ENCODE results near the gene TRNAU1AP. TPM values are rescaled to one million over a fixed set of nuclear protein-coding genes. Genes with fewer than 3 reads are reported as not detected.

Gene TRNAU1AP
- total and polyA plus RNA-seq, 2 of the 13 experiments (the other 11 are each of a cell fraction or from before 2014, with no cell fraction given): 29.0 to 42.9 TPM

DNA sequence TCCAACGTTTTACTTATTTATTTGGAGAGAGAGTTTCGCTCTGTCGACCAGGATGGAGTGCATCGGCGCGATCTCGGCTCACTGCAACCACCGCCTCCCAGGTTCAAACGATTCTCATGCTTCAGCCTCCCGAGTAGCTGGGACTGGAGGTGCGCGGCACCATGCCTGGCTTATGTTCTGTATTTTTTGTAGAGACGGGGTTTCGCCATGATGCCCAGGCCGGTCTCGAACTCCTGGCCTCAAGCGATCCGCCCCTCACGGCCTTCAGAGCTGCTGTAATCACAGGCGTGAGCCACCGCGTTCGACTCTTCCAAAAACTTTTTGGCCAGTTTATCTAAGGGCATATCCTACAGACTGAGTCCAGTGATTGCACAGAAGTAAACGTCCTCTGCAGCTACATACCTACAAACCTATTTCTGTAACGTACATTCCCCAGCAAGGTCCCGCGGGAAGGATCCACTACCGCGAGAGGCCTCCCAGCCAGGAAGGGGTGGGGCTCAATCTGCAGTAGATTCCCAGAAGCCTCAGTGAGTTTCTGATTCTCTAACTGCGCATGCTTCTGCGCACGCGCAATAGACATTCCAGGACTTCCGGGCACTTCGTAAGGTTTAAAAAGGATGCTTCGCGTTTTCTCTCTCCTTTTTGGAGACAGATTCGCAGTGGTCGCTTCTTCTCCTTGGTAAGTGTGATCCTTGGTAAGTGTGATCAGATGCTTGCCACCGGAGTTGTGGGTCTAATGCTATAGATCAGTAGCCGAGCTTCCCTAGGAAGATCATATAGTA, 47.3 kb upstream of the TRNAU1AP start, which contains the start of gene RCC1 (continued):
- TF ChIP-seq ARID5B (CRISPR knock-in tag; IDR thresholded peaks at IDR 0.05): peak; percentile 52; the same call in 1 of the 2 replicates
- TF ChIP-seq ZBTB34 (CRISPR knock-in tag; IDR thresholded peaks at IDR 0.05): no peak
- no peak for TF ChIP-seq ZFP62 (CRISPR knock-in tag; IDR thresholded peaks at IDR 0.05)
- TF ChIP-seq ERF (CRISPR knock-in tag; IDR thresholded peaks at IDR 0.05): no peak; the same call in 1 of the 2 replicates
- peak; percentile 76 for TF ChIP-seq KDM2A (CRISPR knock-in tag; IDR thresholded peaks at IDR 0.05; ENCODE audit: borderline replicate concordance, low read depth)
- TF ChIP-seq ZNF597 (CRISPR knock-in tag; IDR thresholded peaks at IDR 0.05): no peak
- TF ChIP-seq, protein P1, sequence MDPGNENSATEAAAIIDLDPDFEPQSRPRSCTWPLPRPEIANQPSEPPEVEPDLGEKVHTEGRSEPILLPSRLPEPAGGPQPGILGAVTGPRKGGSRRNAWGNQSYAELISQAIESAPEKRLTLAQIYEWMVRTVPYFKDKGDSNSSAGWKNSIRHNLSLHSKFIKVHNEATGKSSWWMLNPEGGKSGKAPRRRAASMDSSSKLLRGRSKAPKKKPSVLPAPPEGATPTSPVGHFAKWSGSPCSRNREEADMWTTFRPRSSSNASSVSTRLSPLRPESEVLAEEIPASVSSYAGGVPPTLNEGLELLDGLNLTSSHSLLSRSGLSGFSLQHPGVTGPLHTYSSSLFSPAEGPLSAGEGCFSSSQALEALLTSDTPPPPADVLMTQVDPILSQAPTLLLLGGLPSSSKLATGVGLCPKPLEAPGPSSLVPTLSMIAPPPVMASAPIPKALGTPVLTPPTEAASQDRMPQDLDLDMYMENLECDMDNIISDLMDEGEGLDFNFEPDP (CRISPR knock-in tag; conservative IDR thresholded peaks at IDR 0.05): no peak
- TF ChIP-seq, protein P2, sequence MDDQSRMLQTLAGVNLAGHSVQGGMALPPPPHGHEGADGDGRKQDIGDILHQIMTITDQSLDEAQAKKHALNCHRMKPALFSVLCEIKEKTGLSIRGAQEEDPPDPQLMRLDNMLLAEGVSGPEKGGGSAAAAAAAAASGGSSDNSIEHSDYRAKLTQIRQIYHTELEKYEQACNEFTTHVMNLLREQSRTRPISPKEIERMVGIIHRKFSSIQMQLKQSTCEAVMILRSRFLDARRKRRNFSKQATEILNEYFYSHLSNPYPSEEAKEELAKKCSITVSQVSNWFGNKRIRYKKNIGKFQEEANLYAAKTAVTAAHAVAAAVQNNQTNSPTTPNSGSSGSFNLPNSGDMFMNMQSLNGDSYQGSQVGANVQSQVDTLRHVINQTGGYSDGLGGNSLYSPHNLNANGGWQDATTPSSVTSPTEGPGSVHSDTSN (CRISPR knock-in tag; IDR thresholded peaks at IDR 0.05; ENCODE audit: borderline replicate concordance): no peak
- peak; percentile 6 for TF ChIP-seq RBM22 (optimal IDR thresholded peaks at IDR 0.05; ENCODE audit: low read length)
- TF ChIP-seq HDAC1 (CRISPR knock-in tag; IDR thresholded peaks at IDR 0.05): no peak; the same call in 1 of the 2 replicates
- no peak for TF ChIP-seq RFX5 (IDR thresholded peaks at IDR 0.05; ENCODE audit: low read depth, low read length)
- TF ChIP-seq FOXJ3 (CRISPR knock-in tag; IDR thresholded peaks at IDR 0.05; ENCODE audit: borderline replicate concordance): no peak
- TF ChIP-seq, protein P3, sequence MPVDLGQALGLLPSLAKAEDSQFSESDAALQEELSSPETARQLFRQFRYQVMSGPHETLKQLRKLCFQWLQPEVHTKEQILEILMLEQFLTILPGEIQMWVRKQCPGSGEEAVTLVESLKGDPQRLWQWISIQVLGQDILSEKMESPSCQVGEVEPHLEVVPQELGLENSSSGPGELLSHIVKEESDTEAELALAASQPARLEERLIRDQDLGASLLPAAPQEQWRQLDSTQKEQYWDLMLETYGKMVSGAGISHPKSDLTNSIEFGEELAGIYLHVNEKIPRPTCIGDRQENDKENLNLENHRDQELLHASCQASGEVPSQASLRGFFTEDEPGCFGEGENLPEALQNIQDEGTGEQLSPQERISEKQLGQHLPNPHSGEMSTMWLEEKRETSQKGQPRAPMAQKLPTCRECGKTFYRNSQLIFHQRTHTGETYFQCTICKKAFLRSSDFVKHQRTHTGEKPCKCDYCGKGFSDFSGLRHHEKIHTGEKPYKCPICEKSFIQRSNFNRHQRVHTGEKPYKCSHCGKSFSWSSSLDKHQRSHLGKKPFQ (CRISPR knock-in tag; IDR thresholded peaks at IDR 0.05; ENCODE audit: insufficient replicate concordance): no peak
- TF ChIP-seq ASH2L (IDR thresholded peaks at IDR 0.05; ENCODE audit: insufficient read length, low read depth, low read length): peak; percentile 53
- peak; percentile 60 for TF ChIP-seq MED1 (CRISPR knock-in tag; IDR thresholded peaks at IDR 0.05)
- TF ChIP-seq MAX (IDR thresholded peaks at IDR 0.05): peak; percentile 48
- TF ChIP-seq ZNF720 (CRISPR knock-in tag; IDR thresholded peaks at IDR 0.05): no peak
- TF ChIP-seq ATAD3A (CRISPR knock-in tag; IDR thresholded peaks at IDR 0.05): no peak
